NCI-H1092 (cell line): ENCODE measurements around the gene FRS3.
"Not testable (repeated sequence)": the region's sequence is repeated elsewhere in the genome, so short reads cannot be mapped to it uniquely, and the experiment has no call there.

ENCODE experiments used
- DNase-seq: peaks from one replicate; lab custom pipeline; 2025; lab: John Stamatoyannopoulos, UW

The FRS3 gene

GRCh38 chr6:41779788-41780550 is at the start of gene FRS3:
Gene FRS3 (minus strand): TSS chr6:41779900. CDS start chr6:41776987, 2,913 bp downstream.
- DNase-seq = peak; percentile 88

- no peak for DNase-seq
These were observed 46.8 kb upstream of the FRS3 start for GRCh38 chr6:41826343-41827022.

- DNase-seq = no peak
These were observed 45.2 kb upstream of the FRS3 start for GRCh38 chr6:41824571-41825569.

- no peak for DNase-seq
These were observed 43.5 kb upstream of the FRS3 start for GRCh38 chr6:41823178-41823577.

- DNase-seq = no peak
These were observed 42.3 kb upstream of the FRS3 start for GRCh38 chr6:41822021-41822420.

GRCh38 chr6:41821266-41821665 is 41.6 kb upstream of the FRS3 start:
- no peak for DNase-seq

GRCh38 chr6:41818271-41819054 is 38.8 kb upstream of the FRS3 start:
- DNase-seq = no peak

GRCh38 chr6:41815587-41815986 is 35.9 kb upstream of the FRS3 start:
- DNase-seq = no peak

- no peak for DNase-seq
These were observed 34.9 kb upstream of the FRS3 start for GRCh38 chr6:41814629-41815028.

- DNase-seq = no peak
These were observed 34.3 kb upstream of the FRS3 start for GRCh38 chr6:41813956-41814355.

- no peak for DNase-seq
These were observed 33.8 kb upstream of the FRS3 start for GRCh38 chr6:41813469-41813868.

GRCh38 chr6:41811946-41812345 is 32.2 kb upstream of the FRS3 start:
- not testable (repeated sequence) for DNase-seq

GRCh38 chr6:41811095-41811494 is 31.4 kb upstream of the FRS3 start:
- no peak for DNase-seq

GRCh38 chr6:41805830-41806774 is 26.4 kb upstream of the FRS3 start:
- no peak for DNase-seq

GRCh38 chr6:41801380-41801779 is 21.7 kb upstream of the FRS3 start:
- no peak for DNase-seq

- DNase-seq = no peak
These were observed 19.8 kb upstream of the FRS3 start for GRCh38 chr6:41799559-41799911.

- DNase-seq = no peak
These were observed 19.3 kb upstream of the FRS3 start for GRCh38 chr6:41798901-41799558.

GRCh38 chr6:41796474-41796873 is 16.8 kb upstream of the FRS3 start:
- DNase-seq = no peak

GRCh38 chr6:41791984-41792383 is 12.3 kb upstream of the FRS3 start:
- DNase-seq = no peak

GRCh38 chr6:41791305-41791704 is 11.6 kb upstream of the FRS3 start:
- DNase-seq = no peak
